Measurements from ENCODE around the gene RUNX1.
"Not testable (repeated sequence)": the region's sequence is repeated elsewhere in the genome, so short reads cannot be mapped to it uniquely, and the experiment has no call there.

The RUNX1 gene

DNA sequence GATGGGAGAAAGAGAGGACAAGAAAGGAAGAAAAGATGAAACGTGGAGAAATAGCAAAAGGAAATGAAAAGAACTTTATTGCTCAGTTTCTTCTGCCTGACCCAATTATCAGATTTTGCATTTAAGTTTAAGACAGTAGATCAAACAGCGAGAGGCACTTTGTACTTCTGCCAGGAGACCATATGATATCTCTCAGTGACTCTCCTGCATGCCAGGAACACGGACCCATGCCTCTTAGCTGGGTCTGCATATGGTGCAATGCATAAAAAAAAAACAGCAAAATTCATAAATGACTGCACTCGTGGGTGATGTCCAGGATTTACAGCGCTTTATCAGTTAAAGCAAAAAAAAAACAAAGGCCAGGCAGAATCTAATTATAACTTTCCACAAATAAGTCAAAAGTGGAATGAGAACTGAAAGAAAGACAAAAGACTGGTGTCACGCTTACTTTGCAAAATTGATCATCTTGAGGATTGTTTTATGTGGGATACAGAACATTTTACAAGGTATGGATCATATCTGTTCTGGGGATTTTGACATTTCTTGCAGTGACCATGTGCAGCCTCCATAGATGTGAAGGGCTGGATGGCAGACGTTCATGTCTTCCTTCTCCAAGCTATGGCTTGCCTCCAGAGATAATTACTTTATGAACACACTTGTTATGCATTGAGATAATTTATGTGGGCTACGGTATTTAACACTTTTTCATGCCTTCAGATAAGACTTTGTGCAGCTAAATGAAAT is 79.5 kb downstream of the RUNX1 start:
- DNase-seq (ENCODE audit: low read depth) = no peak

GRCh38 chr21:34968414-34969333 is 80.4 kb downstream of the RUNX1 start:
- DNase-seq (ENCODE audit: low read depth) = no peak

DNA sequence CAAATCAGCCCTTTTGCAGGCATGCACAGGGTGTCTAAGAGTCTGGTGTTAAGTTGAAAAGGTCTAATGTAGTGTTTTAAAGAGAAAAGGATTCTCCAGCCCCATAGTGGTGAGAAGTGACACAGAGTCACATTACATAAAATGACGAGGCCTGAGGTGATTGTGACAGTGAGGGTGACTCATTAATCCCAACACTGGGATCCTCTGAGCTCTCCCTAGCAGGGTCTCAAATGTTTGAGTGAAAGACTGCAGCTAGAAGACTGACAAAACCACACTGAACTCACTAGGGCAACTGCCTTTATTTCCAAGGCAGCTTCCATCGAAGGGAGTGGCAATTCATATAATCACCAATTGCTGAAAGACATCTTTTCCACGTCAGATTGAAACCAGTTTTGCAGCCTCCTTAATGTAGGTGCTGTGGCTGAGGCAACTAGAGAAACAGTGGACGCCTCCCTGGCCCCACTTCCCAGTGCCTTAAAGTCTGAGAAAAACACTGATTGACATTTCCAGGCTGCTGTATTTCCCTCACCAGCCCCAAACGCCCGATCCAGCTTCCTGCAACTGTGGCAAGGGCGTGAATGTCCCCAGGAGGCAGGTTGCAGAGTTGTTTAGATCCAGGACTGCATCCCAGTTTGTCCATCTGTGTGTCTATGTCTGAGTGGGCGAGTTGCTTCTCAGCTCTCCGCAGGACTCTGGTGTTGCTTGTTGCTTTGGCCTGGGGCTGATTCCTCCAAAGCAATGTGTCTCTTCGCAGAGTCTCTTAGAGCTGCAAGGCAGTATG is 81.4 kb downstream of the RUNX1 start:
- no peak for DNase-seq (ENCODE audit: low read depth)

- not testable (repeated sequence) for DNase-seq (ENCODE audit: low read depth)
Observed at GRCh38 chr21:34966881-34967280, 82.2 kb downstream of the RUNX1 start.

DNA sequence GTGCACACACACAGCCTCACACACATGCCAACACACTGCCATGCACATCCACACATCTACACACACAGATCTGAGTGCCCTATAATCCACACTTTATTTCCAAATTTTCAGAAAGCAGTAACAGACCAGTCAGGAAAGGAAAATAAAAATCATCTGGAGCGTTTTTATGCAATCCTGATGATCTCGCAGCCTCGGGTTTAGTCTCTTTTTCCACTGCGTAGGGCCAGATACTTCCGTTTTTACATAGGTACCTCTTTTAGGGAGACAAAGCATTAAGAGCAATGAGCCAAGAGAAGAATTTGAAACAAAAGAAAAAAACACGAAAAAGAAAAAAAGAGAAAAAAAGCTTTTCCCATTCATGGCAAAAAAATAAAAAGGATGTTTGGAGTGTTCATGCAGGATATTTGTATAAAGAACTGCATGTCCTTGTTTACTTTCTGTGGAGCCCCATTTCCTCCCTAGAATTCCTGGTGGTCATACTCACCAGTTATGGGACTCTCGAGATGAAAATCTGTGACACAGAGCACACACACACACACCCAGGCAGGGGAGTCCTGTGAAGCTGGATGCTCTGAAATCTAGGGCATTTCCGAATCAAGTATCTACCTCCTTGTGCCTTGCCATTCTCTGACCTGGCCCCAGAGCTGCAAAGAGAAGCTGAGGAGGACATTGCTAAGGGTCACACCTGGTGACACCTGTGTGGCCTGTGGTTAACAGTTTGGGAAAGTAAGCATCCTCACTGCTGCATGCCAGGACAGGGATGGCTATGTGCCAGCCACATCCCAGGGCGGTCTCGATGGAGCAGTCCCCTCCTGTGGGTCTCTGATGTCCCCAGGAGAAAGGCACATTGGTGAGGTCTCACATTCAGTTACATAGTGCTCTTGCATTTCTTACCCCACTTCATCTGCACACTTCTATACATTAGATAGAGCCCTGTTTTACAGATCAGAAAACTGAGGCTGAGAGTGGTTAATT is 83.6 kb downstream of the RUNX1 start:
- no peak for DNase-seq (ENCODE audit: low read depth)

DNA sequence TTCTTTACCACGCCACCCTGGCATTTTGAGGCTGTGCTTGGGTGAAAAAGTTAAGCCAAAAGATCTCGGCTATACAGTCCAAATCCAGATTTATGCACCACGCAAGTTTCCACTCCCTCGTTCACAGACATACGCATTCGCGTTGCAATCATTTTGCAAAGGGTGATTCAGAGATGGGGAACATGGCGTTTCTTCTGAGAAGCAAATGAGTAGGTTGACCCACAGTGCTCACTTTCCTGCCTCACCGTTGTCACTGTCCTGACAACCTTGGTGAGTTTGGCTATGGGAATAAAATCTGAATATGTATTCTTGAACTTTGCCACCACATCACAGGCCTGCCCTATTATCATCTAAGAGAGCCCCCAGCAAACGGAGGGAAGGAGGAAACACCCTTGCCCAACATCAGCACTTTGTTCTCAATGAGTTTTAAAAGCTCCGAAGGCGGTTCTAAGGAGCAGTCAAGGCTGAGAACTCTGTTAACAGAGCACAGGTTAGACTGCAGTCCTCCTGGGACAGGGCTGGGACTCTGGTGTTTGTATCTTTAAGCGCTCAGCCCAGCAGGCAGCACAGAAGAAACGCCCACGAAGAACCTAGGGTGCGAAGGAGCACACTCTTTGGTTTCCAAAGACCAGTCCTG is 86.4 kb downstream of the RUNX1 start:
- no peak for DNase-seq (ENCODE audit: low read depth)

- DNase-seq (ENCODE audit: low read depth) = no peak
Observed at GRCh38 chr21:34962136-34962535, 87.0 kb downstream of the RUNX1 start.

DNA sequence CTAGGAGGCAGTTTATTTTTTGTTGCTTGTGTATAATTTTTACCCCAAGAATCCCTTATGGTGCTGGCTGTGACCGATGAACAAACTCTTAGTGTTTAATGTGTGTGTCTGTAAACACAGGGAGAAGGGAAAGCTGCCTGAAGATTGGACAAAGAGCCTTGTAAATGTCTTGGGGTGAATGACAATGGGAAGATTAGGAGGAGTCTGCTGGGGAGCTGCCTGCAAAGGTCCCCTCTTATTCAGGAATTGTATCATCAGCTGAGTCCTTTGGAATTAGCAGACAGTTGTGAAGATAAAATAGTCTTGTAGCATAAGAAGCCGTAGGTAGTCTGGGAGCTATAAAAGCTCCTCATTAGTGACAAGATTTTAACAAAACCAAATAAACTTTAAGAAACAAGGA is 88.4 kb downstream of the RUNX1 start:
- DNase-seq (ENCODE audit: low read depth) = no peak

DNA sequence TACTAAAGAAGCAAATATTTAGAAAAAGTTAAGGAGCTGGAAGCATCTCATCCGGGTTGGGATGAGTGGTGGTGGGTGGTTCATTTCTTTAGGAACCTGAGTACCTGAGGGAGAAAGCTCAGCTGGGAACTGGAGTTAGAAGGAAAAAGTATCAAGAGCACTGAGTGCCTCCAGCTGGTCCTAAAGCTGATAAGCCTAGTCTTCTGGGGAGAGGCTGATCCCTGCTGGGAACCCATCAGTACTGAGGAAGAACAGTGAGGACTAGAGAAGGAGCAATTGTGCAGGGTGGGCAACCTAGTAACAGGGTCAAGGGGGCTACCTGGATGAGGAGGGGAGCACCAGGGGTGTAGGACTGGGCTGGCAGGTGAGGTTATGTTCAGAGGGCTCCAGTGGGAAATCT is 89.5 kb downstream of the RUNX1 start:
- DNase-seq (ENCODE audit: low read depth) = no peak

DNA sequence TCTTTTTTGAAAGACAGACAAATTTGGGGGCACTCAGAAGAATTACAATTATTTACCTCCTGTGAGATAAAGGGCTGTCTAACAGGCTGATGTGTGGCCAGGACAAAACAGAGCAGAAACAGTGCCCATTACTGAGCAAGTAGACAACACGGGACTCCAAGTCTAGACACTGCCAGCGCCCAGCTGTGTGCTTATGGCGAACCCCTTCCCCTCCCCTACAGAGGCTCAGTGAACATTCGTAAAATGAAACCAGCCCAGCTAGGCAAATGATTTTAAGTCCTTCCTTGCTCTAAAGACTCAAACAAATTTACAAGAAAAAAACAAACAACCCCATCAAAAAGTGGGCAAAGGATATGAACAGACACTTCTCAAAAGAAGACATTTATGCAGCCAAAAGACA is 91.1 kb downstream of the RUNX1 start:
- DNase-seq (ENCODE audit: low read depth) = no peak

- DNase-seq (ENCODE audit: low read depth) = no peak
Observed at GRCh38 chr21:34956416-34957316, 92.4 kb downstream of the RUNX1 start.

- no peak for DNase-seq (ENCODE audit: low read depth)
Observed at GRCh38 chr21:34953950-34954349, 95.2 kb downstream of the RUNX1 start.

- DNase-seq (ENCODE audit: low read depth) = no peak
Observed at GRCh38 chr21:34952701-34953100, 96.4 kb downstream of the RUNX1 start.

- DNase-seq (ENCODE audit: low read depth) = not testable (repeated sequence)
Observed at GRCh38 chr21:34951868-34952267, 97.2 kb downstream of the RUNX1 start.

DNA sequence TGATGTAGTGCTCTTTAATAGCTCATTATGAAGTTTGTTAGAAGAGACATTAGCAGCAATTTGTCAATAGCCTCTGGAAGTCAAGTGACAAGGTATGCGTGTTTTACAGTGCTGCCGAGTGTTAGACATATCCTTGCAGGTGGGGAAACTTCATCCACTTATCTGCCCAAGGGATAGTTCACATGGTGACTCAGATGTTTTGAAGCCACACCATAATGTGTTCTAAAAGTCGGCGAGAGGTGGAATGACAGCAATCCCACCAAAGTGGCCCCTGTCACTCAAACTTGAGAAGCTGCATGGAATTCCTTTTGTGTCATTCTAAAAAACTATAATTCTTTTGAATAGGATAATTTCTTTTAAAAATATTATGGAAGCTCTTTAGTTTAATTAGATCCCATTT is 98.1 kb downstream of the RUNX1 start:
- DNase-seq (ENCODE audit: low read depth) = no peak

DNA sequence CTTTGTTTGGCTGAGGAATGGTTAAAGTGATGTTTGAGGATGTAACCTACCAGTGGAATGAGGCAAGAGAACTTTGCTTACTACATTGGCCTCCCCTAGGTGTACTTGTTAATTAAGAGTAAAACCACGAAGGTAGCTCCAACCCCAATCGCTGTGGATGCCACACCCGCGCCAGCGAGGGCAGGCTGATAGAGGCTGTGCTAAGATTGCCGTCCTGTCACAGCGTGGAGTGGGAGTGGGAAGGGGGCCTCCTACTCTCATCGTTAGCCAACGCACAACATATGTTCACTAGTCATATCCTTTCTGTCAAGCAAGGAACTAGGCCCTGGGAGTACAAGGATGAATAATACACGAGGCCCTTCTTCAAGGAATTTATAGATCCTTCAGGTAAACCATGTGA is 99.6 kb downstream of the RUNX1 start:
- no peak for DNase-seq (ENCODE audit: low read depth)

DNA sequence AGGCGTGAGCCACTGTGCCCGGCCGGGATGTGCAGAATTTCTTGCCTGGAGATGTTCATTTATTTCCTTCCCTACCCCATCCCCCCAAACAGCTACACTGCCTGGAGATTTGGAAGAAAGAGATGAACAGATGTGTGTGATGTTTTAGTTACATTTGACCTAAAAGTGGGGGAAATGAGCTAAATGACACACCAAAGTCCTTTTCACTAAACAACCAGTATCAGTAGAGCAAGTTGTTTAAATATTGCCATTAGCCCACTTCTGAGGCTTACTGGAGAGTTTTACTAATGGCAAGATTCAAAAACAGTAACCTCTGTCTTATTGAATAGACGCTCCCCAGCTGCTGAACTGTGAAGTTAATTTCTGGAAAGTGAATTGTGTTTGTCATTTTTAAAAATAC is 100.1 kb downstream of the RUNX1 start:
- no peak for DNase-seq (ENCODE audit: low read depth)

- no peak for DNase-seq (ENCODE audit: low read depth)
Observed at GRCh38 chr21:34948157-34948556, 100.9 kb downstream of the RUNX1 start.

DNA sequence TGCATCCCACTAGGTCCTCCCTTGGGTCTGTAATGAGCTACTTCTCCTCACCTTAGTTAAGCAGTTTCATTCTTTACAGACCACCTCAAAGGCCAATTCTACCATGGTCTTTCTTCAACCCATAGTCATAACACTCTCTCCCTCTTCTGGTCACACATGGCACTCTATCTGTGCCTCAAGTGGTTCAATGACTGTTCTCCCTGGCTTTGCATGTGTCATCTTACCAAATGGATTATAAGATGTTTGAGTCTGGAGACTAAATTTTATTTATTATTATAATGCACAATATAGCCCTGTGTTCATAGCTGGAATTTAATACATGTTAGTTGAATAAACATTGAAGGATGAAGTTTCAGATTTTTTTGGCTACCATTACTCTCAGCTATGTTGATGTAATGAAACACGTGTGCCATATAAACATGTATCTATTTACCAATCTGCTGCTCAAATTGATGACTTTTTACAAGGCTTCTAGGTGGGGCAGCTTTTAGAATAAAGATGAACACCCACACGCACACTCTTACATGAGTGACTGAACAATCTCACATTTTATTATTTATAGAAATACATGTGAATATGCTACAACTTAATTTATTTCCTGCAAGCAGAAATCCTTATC is 102.1 kb downstream of the RUNX1 start:
- DNase-seq (ENCODE audit: low read depth) = no peak
